Measurements from ENCODE around the gene REG3A.

- TF ChIP-seq, protein P1, sequence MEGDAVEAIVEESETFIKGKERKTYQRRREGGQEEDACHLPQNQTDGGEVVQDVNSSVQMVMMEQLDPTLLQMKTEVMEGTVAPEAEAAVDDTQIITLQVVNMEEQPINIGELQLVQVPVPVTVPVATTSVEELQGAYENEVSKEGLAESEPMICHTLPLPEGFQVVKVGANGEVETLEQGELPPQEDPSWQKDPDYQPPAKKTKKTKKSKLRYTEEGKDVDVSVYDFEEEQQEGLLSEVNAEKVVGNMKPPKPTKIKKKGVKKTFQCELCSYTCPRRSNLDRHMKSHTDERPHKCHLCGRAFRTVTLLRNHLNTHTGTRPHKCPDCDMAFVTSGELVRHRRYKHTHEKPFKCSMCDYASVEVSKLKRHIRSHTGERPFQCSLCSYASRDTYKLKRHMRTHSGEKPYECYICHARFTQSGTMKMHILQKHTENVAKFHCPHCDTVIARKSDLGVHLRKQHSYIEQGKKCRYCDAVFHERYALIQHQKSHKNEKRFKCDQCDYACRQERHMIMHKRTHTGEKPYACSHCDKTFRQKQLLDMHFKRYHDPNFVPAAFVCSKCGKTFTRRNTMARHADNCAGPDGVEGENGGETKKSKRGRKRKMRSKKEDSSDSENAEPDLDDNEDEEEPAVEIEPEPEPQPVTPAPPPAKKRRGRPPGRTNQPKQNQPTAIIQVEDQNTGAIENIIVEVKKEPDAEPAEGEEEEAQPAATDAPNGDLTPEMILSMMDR (IDR thresholded peaks at IDR 0.05; ENCODE audit: low read depth, low read length): no peak
- no peak for TF ChIP-seq EZH2phosphoT487 (IDR thresholded peaks at IDR 0.05; ENCODE audit: low read depth)
Observed at GRCh38 chr2:79139423-79139822, 20.1 kb downstream of the REG3A start.
